NT2/D1 (cell line): ENCODE data around the gene TTLL11.

ENCODE experiments used
- DNase-seq: peaks from one replicate; pipeline ENCODE4 v3.0.0-alpha.2; 2011; ENCODE audit warnings: low read depth, low spot score
- H3K27me3 ChIP-seq: 2 replicates; pipeline ENCODE4 v1.6.0; 2011; ENCODE audit warnings: mild to moderate bottlenecking; ENCODE audit not compliant: insufficient read length, insufficient read depth
- H3K36me3 ChIP-seq: 2 replicates; pipeline ENCODE4 v1.6.1; 2011; ENCODE audit warnings: mild to moderate bottlenecking, low read length, mixed read lengths; ENCODE audit not compliant: insufficient read depth, insufficient read length
- H3K4me1 ChIP-seq: 2 replicates; pipeline ENCODE4 v1.5.1; 2011; ENCODE audit not compliant: insufficient read depth, insufficient read length
- H3K4me3 ChIP-seq: 2 replicates; pipeline ENCODE4 v1.5.1; 2011; ENCODE audit warnings: low read depth; ENCODE audit not compliant: insufficient read length
- H3K9ac ChIP-seq: 2 replicates; pipeline ENCODE4 v1.6.0; 2011; ENCODE audit warnings: low read depth; ENCODE audit not compliant: insufficient read length
- H3K9me3 ChIP-seq: 2 replicates; pipeline ENCODE4 v1.5.1; 2011; ENCODE audit warnings: mild to moderate bottlenecking, low read length; ENCODE audit not compliant: insufficient read depth
- SUZ12 ChIP-seq: IDR thresholded peaks from 2 replicates; pipeline ENCODE4 v1.6.1; 2011; ENCODE audit not compliant: insufficient read length, insufficient read depth; ENCODE audit errors: extremely low read depth
- YY1 ChIP-seq: IDR thresholded peaks from 2 replicates; pipeline ENCODE4 v1.6.1; 2011; ENCODE audit not compliant: insufficient read length, insufficient read depth
- ZNF274 ChIP-seq: IDR thresholded peaks from 2 replicates; pipeline ENCODE4 v1.6.1; 2011; ENCODE audit warnings: mild to moderate bottlenecking, low read depth, low read length

Gene TTLL11

DNA sequence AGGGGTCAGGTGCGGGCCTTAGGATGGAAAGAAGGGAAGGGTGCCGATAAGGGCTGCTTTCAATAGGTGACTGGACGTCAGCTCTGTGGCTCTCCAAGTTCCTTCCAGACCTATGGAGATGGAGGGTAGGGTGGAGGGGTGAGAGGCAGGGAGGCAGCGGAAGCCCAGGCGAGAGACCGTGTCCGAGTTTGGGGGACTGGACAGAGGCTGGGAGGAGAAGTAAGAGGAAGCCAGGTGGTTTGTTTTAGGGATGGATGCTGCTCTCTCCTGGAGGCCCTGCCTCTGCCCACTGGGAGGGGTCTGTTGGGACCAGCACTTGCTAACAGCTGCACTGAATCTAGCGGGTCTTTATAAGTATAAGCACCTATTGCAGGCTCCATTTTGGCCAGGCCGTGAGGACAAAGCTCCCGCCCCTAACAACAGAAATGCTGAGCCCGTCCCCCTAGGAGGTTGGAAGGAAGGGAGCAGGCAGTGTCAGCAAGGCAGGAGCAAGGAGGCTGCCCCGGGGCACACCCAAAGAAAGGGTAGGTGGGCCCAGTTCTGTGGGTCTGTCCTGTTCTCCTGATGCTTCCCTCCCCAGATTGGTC is 274.2 kb downstream of the TTLL11 start:
- peaks cover 3% of the 10 kb centered on the region for H3K27me3 ChIP-seq
- no peak for DNase-seq
- H3K4me3 ChIP-seq = peak overlapping the region; percentile 19
- peak overlapping the region; percentile 69 for H3K9ac ChIP-seq
- no peaks in the 10 kb centered on the region for H3K36me3 ChIP-seq
- no peaks in the 10 kb centered on the region for H3K9me3 ChIP-seq
- H3K4me1 ChIP-seq = peaks cover 45% of the 10 kb centered on the region
- TF ChIP-seq SUZ12 (no peak), ZNF274 (no peak)

DNA sequence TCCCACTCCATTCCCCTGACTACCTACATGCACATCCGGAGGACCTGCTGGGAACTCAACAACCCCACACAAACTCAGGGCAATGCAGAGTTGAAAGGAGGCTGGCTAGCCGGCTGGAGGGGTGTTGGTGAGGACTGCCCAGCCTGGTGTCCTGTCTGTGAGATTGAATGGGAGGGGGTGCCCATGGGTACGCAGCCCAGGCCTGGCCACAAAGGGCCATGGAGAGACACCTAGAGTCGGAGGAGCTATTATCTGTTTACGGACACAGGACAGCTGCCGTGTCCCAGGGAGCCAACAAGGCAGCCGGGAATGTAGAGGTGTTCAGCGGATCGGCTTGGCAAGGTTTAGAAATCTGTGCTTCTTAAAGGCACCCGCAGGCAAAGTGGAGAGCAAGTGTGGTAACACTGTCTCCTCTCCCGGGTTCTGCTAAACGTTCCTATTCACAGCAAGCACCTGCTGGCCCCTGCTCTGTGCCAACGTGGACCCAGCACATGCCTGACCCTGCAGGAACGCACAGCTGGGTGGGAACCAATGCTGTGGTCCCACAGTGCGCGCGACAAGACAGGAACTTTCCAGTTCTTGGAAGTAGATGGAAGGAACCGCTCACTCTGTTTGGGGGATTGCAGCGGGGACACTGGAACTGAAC is 275.0 kb downstream of the TTLL11 start:
- no peak overlapping the region for H3K4me3 ChIP-seq
- H3K9ac ChIP-seq = no peak overlapping the region
- no peaks in the 10 kb centered on the region for H3K9me3 ChIP-seq
- peaks cover 46% of the 10 kb centered on the region for H3K4me1 ChIP-seq
- no peaks in the 10 kb centered on the region for H3K36me3 ChIP-seq
- H3K27me3 ChIP-seq = peaks cover 3% of the 10 kb centered on the region
- DNase-seq = no peak
- TF ChIP-seq SUZ12 (no peak), ZNF274 (no peak), YY1 (no peak)

DNA sequence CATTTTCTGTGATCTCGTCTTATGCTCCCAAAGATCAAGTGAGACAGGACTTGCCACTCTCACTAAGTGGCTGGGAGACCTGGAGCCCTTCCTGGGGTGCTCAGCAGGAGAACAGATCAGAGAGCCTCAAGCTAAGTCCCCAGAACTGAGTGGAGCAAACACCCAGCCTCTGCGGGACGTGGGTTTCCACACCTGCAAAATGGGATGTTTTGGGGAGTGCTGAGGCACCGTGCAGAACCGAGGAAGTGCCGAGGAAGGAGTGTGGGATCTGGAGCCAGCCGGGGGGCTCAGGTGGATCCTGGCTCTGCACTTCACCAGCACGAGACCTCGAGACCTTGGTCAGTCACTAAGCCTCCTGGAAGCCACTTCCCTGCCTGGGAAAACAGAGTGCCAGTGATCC is 275.6 kb downstream of the TTLL11 start:
- DNase-seq = no peak
- H3K4me1 ChIP-seq = peaks cover 51% of the 10 kb centered on the region
- H3K27me3 ChIP-seq = peaks cover 3% of the 10 kb centered on the region
- H3K4me3 ChIP-seq = no peak overlapping the region
- H3K9ac ChIP-seq = no peak overlapping the region
- no peaks in the 10 kb centered on the region for H3K9me3 ChIP-seq
- H3K36me3 ChIP-seq = no peaks in the 10 kb centered on the region
- TF ChIP-seq ZNF274 (no peak), SUZ12 (no peak), YY1 (no peak)

DNA sequence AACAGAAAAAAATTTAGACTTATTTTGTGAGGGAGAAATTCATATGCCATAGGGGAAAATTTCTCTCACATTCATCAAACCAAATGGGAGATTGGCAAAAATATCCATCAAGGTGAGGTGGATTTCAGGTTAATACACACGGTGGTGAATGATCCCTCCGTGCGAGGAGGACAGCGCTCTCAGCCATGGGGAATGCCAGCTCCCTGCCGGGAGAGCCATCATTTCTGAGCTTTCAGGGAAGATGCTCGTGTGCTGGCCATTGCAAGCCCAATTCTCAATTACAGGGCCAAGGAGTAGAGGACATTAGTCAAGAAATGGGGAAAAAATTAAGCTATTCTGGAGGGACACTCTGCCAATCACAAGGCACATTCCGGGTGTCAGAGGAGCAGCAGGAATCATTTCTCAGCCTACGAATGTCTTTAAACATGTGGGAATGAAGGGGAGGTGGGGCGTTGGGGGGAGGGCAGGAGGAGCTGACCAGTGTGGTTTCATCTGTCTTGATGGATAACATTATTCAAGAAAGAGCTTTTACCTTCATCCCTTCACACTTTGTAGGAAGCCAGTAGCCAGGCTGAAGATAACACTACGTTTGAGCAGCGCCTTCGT is 276.2 kb downstream of the TTLL11 start:
- TF ChIP-seq SUZ12 = no peak
- TF ChIP-seq ZNF274 = no peak
- TF ChIP-seq YY1 = no peak
- H3K4me1 ChIP-seq = peaks cover 51% of the 10 kb centered on the region
- no peaks in the 10 kb centered on the region for H3K36me3 ChIP-seq
- peaks cover 3% of the 10 kb centered on the region for H3K27me3 ChIP-seq
- no peak for DNase-seq
- H3K9me3 ChIP-seq = no peaks in the 10 kb centered on the region
- no peak overlapping the region for H3K9ac ChIP-seq
- no peak overlapping the region for H3K4me3 ChIP-seq

DNA sequence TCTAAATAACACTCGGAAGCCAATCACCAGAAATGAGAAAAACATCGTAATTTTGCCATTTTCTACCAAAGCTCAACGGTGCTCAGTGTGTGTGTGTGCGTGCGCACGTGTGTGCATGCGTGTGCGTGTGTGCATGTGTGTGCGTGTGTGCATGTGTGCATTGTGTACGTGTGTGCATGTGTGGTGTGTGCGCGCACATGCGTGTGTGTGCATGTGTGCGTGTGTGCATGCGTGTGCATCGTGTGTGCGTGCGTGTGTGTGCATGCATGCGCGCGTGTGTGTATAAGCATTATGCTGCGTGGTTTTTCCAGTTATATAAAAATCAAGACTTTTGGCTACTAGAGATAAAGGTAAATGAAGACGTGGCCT is 276.7 kb downstream of the TTLL11 start:
- DNase-seq = no peak
- no peak for TF ChIP-seq SUZ12
- Histone ChIP-seq H3K4me1 (peaks cover 51% of the 10 kb centered on the region), H3K9me3 (no peaks in the 10 kb centered on the region), H3K36me3 (no peaks in the 10 kb centered on the region), H3K27me3 (peaks cover 3% of the 10 kb centered on the region), H3K4me3 (no peak overlapping the region), H3K9ac (no peak overlapping the region)

DNA sequence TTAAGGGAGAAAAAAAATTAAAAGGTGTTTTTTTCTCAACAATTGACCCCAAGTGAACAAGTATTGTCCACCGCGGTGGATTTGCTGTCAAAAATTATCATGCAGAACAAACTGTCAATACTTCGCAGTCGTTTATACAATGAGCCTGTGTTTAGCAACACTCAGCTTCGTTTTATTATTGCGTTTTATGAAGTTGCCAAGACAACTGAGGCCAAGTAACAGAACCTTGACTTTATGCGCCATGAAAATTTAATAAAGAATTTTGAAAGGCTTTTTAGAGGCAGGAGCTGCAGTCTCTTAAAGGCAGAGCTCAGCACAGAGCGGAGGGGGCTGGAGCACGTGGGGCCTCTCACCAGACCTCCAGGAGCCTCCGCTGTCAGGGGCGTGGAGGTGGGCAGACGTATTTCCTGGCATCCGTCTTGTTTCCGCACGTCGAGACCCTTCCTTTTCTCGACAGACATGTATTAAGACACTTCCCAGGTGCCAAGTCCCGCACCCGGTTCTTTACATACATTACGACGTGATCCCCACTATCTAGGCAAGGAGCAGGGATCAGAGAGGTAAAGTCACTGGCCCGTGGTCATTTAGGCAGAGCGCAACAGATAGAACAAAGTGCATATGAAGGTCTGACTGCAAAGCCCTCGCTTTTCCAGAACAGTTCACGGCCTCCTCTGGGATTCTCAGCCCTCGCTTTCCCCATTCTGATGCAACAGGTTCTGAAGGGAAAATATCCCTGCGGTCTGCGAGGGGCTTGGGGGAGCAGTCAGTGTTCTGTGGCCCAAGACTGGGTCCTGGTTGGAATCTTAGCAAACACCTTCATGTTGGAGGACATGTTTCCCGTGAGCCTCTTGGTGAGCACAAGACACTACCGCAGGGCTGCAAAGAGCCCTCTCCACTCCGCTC is 277.3 kb downstream of the TTLL11 start:
- Histone ChIP-seq H3K9ac (peak overlapping the region; percentile 6), H3K4me1 (peaks cover 51% of the 10 kb centered on the region)
- TF ChIP-seq SUZ12 (no peak), YY1 (no peak), ZNF274 (no peak)

DNA sequence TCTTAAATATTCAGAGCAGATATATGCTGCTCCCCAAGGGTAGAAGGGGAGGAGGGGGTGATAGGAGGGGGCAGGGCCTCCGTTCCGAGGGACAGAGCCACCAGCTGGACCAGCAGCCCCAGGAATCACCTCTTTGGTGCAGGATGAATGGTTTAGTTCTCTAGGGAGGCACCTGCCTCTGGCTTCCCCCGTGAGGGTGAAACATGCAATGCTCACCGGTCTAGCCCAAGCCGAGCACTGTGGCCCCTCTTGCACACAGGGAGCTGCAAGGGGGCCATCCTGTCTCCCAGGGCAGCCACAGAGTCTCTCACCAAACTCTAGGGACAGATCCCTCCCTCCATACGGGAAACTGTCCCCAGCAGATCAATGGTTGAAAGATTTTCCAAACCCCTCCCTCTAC is 278.0 kb downstream of the TTLL11 start:
- Histone ChIP-seq H3K4me3 (no peak overlapping the region), H3K27me3 (peaks cover 3% of the 10 kb centered on the region), H3K36me3 (no peaks in the 10 kb centered on the region), H3K9ac (peak overlapping the region; percentile 6), H3K4me1 (peaks cover 46% of the 10 kb centered on the region), H3K9me3 (no peaks in the 10 kb centered on the region)
- TF ChIP-seq YY1 = no peak
- TF ChIP-seq ZNF274 = no peak
- TF ChIP-seq SUZ12 = no peak
- DNase-seq = no peak

More for the DNA sequence above, 277.3 kb downstream of the TTLL11 start:
- Histone ChIP-seq H3K27me3 (peaks cover 3% of the 10 kb centered on the region), H3K4me3 (no peak overlapping the region), H3K9me3 (no peaks in the 10 kb centered on the region), H3K36me3 (no peaks in the 10 kb centered on the region)
- DNase-seq = no peak
